ENCODE results near the gene MT2A.

DNA sequence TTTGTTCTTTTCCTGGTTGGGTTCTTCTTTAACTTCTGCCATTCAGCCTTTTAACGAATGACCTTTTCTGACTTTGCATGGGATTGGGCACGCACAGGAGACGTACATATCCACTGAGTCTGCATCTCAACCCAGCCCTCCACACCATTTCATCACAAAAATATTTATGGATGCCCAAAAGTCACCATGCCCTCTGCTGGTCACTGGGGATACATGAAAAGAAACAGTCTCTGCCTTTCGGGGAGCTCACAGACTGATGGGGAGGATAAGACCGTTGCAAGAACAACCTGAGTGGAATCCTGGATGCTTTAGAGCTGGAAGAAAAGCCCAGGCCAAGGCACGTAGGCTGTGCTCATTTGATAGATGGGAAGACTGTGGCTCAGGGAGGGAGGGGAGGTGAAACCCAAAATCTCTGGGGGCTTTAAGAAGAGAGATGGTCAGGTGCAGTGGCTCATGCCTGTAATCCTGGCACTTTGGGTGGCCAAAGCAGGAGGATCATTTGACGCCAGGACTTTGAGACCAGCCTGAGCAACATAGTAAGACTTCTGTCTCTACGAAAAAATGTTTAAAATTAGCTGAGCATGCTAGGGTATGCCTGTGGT lies 7.9 kb upstream of the MT2A start:
- TF ChIP-seq EP300 (IDR thresholded peaks at IDR 0.05; ENCODE audit: low read depth) (no peak), POLR2AphosphoS5 (IDR thresholded peaks at IDR 0.05) (no peak)
- TF ChIP-seq, protein P1, sequence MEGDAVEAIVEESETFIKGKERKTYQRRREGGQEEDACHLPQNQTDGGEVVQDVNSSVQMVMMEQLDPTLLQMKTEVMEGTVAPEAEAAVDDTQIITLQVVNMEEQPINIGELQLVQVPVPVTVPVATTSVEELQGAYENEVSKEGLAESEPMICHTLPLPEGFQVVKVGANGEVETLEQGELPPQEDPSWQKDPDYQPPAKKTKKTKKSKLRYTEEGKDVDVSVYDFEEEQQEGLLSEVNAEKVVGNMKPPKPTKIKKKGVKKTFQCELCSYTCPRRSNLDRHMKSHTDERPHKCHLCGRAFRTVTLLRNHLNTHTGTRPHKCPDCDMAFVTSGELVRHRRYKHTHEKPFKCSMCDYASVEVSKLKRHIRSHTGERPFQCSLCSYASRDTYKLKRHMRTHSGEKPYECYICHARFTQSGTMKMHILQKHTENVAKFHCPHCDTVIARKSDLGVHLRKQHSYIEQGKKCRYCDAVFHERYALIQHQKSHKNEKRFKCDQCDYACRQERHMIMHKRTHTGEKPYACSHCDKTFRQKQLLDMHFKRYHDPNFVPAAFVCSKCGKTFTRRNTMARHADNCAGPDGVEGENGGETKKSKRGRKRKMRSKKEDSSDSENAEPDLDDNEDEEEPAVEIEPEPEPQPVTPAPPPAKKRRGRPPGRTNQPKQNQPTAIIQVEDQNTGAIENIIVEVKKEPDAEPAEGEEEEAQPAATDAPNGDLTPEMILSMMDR (IDR thresholded peaks at IDR 0.05), result peak; percentile 48 to 54 (median 53)

All from transverse colon (tissue), 4 donors.